ENCODE results near the gene UBE2QL1.

UBE2QL1 gene

DNA sequence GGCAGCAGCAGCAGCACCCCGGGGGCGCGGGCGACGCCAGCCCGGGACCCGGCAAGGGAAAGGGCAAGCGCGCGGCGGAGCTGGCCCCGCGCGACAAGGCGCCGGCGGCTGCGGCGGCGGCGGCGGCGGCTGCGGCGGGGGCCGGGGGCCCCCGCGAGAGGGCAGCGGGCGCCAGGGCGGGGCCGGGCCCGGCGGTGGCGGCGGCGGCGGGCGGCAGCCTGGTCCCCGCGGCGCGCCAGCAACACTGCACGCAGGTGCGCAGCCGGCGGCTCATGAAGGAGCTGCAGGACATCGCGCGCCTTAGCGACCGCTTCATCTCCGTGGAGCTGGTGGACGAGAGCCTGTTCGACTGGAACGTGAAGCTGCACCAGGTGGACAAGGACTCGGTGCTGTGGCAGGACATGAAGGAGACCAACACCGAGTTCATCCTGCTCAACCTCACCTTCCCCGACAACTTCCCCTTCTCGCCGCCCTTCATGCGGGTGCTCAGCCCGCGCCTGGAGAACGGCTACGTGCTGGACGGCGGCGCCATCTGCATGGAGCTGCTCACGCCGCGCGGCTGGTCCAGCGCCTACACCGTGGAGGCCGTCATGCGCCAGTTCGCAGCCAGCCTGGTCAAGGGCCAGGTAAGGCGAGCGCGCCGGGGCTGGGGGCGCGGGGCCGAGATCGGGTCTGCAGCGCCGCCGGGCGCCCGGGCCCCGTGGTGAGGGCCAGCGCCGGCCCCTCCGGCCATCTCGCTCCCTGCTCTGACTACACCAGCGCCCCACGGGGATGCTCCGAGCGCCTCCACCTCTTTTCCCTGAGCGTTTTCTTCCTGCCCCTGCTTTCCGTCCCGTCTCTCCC lies at the start of gene UBE2QL1:
UBE2QL1 (plus strand) TSS at position 238 of the 843 bp plus-strand sequence; CDS start at position 273, 35 bp downstream.
- DNase-seq (ENCODE audit: low read depth): no peak

- DNase-seq (ENCODE audit: low read depth): no peak
Observed at GRCh38 chr5:6399980-6400910, 48.4 kb upstream of the UBE2QL1 start.

GRCh38 chr5:6401410-6401809 lies 47.2 kb upstream of the UBE2QL1 start:
- DNase-seq (ENCODE audit: low read depth): no peak

GRCh38 chr5:6402939-6403338 lies 45.7 kb upstream of the UBE2QL1 start:
- DNase-seq (ENCODE audit: low read depth): no peak

DNA sequence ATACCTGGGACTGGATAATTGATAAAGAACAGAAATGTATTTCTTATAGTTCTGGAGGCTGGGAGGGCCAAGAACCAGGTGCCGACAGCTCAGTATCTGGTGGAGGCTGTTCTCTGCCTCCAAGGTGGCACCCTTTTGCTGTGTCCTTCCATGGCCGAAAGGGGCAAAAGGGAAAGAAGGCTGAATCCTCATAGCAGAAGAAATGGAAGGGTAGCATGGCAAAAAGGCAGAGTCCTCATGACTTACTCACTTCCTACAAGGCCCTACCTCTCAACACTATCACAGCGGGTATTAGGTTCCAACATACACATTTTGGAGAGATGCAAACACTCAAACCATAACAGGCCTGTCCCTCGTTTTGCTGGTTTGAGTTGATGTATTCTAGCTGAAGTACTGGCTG lies 45.2 kb upstream of the UBE2QL1 start:
- no peak for DNase-seq (ENCODE audit: low read depth)

DNA sequence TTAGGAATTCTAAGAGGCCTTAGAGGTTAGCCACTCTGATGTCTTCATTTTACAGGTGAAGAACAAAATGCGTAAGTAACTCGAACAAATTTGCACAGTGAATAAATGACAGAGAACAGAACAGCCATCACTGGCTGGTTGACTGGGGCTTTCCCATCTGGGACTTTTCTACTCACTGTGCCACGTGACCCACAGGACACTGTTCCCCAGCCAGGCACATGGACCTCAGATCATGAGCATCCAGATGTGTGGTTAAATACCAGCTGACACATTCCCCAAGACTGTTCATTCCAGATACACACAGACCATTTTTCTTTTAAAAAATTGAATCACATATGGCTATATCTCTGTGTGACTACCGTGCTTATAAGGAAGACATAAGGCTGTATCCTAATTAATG lies 44.5 kb upstream of the UBE2QL1 start:
- no peak for DNase-seq (ENCODE audit: low read depth)

- DNase-seq (ENCODE audit: low read depth): no peak
Observed at GRCh38 chr5:6405591-6405990, 43.1 kb upstream of the UBE2QL1 start.

DNA sequence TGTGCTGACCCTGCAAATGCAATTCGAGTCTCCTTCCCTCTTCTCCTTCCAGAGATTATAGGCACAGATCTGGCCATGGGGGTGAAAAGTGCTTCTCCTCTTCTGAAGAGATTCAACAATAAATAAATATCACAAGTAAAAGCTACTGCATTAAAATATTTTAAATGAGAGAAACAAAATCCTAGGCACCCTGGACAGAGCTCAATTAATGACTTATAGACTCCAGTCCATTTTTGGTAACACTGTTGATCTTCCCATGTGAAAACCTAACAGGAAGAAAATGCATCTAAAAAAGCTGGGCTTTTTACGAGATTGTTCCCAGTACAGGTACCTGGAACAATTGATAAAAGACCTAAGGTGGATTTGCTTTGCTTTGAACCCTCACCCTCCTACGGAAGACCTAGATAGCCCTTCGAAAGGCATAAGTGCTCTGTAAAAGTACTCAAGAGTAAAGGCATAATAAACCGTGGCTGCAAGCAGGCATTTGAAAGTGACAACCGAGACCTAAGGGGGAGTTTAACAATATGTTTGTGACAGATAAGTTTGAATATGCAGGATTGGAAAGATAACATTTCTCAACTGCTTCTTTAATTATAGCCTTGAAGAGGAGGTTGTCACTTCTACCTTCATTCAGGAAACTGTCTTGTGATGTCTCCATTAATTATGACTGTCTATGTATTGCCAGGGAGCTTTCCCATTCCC lies 41.0 kb upstream of the UBE2QL1 start:
- no peak for DNase-seq (ENCODE audit: low read depth)

GRCh38 chr5:6408260-6408596 lies 40.4 kb upstream of the UBE2QL1 start:
- no peak for DNase-seq (ENCODE audit: low read depth)

GRCh38 chr5:6408627-6409446 lies 39.8 kb upstream of the UBE2QL1 start:
- DNase-seq (ENCODE audit: low read depth): no peak

- no peak for DNase-seq (ENCODE audit: low read depth)
Observed at GRCh38 chr5:6410421-6410820, 38.2 kb upstream of the UBE2QL1 start.

- DNase-seq (ENCODE audit: low read depth): no peak
Observed at GRCh38 chr5:6411141-6411540, 37.5 kb upstream of the UBE2QL1 start.

GRCh38 chr5:6412811-6413210 lies 35.8 kb upstream of the UBE2QL1 start:
- no peak for DNase-seq (ENCODE audit: low read depth)

DNA sequence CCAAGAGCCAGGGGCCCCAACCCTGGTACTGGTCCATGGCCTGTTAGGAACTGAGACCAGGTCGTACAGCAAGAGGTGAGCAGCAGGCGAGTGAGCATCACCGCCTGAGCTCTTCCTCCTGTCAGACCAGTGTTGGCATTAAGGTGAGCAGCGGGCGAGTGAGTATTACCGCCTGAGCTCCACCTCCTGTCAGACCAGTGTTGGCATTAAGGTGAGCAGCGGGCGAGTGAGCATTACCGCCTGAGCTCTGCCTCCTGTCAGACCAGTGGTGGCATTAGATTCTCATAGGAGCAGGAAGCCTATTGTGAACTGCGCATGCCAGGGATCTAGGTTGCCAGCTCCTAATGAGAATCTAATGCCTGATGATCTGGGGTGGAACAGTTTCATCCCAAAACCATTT lies 31.0 kb upstream of the UBE2QL1 start:
- no peak for DNase-seq (ENCODE audit: low read depth)

DNA sequence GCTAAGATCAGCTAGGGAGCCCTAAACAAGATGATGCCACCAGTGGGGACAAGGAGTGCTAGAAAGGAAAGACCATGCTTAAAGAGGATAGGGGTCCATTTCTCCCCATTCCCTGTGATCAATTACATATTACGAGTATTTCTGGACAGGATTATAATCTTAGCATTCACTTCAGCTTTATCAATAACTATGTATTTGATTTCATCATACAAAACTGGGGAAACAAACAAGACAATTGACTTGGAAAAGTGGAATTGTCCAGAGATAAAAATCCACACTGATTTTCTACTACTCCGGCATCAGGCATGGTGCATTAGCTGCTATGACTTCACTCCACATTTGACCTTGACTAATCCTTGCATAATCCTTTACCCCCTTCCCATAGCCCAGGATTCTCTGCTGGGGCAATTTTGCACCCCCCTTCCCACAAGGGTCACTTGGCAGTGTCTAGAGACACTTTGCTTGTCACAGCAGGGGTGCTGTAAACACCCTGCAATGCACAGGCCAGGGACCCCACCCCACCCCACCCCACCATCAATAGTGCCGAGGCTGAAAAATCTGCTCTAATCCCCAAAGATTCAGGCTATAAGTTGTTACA lies 29.9 kb upstream of the UBE2QL1 start:
- no peak for DNase-seq (ENCODE audit: low read depth)

- DNase-seq (ENCODE audit: low read depth): no peak
Observed at GRCh38 chr5:6419340-6419852, 29.3 kb upstream of the UBE2QL1 start.

DNA sequence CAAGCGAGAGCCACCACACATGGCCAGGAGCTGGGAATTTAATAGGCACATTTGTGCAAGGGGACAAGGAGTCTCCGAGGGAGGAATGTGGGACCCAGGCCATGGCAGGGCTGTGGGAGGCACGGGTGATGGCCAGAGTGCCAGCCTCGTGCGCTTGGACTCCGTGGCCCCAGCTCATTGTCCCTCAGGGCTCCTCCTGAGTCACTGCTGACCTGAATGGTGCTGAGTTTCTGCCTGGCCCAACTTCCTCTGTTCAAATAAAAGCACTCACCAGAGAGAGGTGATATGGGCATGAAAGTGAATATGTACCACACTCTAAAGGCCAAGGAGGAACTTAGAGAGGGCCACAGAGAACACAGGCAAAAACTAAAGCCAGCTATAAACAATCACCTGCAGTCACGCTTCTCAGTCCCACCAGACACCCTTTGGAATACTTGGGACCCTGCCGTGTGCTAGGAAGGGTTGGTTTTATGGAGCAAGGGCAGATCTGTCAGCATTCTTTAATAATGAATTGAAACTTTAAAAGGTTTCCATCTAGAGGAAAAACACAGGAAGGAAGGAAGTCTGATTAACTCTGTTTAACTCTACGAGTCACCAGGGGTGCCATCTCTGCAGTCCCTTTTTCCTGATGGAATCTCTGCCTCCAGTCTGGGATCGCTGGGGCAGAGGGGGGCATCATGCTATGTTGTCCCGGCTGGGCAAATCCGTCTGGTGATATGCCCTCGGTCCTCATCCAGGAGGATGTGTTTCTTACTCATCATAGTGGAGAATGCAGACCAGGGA lies 25.1 kb upstream of the UBE2QL1 start:
- no peak for DNase-seq (ENCODE audit: low read depth)

- DNase-seq (ENCODE audit: low read depth): no peak
Observed at GRCh38 chr5:6424110-6424659, 24.5 kb upstream of the UBE2QL1 start.

DNA sequence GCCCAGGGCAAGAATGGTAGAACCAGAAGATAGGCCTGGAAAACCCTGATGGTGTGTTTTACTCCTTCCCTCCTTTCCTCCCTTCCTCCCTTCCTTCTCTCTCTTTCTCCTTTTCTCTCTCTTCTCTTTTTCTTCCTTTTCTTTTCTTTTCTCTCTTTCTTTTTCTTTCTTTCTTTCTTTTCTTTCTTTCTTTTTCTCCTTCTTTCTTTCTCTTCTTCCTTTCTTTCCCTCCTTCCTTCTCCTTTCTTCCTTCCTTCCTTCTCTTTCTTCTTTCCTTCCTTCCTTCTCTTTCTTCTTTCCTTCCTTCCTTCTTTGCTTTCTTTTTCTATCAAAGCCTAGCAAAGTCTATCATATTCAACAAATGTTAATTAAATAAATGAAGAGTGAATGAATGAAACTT lies 24.0 kb upstream of the UBE2QL1 start:
- no peak for DNase-seq (ENCODE audit: low read depth)

DNA sequence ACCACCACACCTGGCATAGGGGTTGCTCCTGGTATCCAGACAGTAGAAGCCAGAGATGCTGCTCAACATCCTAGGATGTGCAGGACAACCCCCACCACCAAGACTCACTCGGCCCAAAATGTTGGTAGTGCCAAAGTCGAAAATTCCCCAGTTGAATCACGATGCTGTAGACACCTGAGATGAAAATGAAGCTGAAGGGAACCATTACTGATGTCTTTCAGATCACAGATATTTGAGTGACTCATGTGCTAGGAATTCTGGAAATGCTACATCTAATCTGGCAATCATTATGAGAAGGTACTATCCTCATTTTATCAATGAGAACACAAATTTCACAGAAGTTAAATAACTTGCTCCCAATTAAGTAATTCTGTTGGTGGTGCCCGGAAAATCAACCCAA lies 21.0 kb upstream of the UBE2QL1 start:
- DNase-seq (ENCODE audit: low read depth): no peak
